K562 (cell line): Measurements from ENCODE around the gene THOC5. TPM values are rescaled to one million over a fixed set of nuclear protein-coding genes. Genes with fewer than 3 reads are reported as not detected.

ENCODE experiments used
- ATAC-seq: fragments of 200-7000 bp; cut with Tn5 transposase; 3 replicates; pipeline ENCODE4 v1.9.1; 2020; ENCODE audit warnings: moderate library complexity
- BruUV-seq: library from RNA; stranded (reverse); fragments of 400-500 nt; replicated peaks from 2 replicates; lab custom pipeline; 2021; lab: Mats Ljungman, UMichigan
- CTCF ChIA-PET: fragments of 300-600 bp; formaldehyde crosslinking; extraction: SDS; loops from one replicate; lab custom pipeline; 2021; ENCODE audit warnings: low intra/inter-chr PET ratio; lab: Yijun Ruan, JAX
- POLR2A ChIA-PET: fragments of 300-600, 350-650 bp; sonication (Branson Sonifier 250); formaldehyde crosslinking; extraction: SDS; loops from one replicate; lab custom pipeline; 2021; ENCODE audit warnings: antibody characterized with exemption, inconsistent platforms; lab: Yijun Ruan, JAX
- DNase-seq, 4 experiments: peaks; one replicate each; pipeline versions ENCODE4 v3.0.0 to v3.0.0-alpha.2; 2011 to 2018; ENCODE audit warnings: low spot score in 3 of 4, mixed read lengths in 3 of 4; ENCODE audit errors: extremely low read depth in 1 of 4
- FAIRE-seq: peaks from 2 replicates; lab custom pipeline; 2011; peaks lifted over from hg19 to GRCh38; lab: Jason Lieb, UNC
- H2AFZ ChIP-seq: 2 replicates; pipeline ENCODE4 v1.6.0; 2011; ENCODE audit warnings: low read depth, low read length, control low read depth, inconsistent platforms
- H3K27ac ChIP-seq: fragments of 200-600 bp; 3 replicates; pipeline ENCODE4 v1.8.0; 2011; ENCODE audit warnings: low read depth, mild to moderate bottlenecking, control low read depth, inconsistent platforms, low read length, moderate library complexity, mixed read lengths; ENCODE audit errors: extremely low read depth
- H3K27me3 ChIP-seq, 2 experiments: fragments of 300-600 bp in 1 of 2; 2 replicates in 1 of 2; 3 replicates in 1 of 2; pipeline versions ENCODE4 v1.6.0 to v1.8.0; 2011; ENCODE audit warnings: inconsistent platforms in 2 of 2, low read length in 2 of 2, mild to moderate bottlenecking in 1 of 2, mixed read lengths in 1 of 2, moderate library complexity in 1 of 2; ENCODE audit not compliant: control insufficient read depth in 2 of 2, insufficient read depth in 2 of 2
- H3K36me3 ChIP-seq: fragments of 300-600 bp; 3 replicates; pipeline ENCODE4 v1.8.0; 2011; ENCODE audit warnings: mild to moderate bottlenecking, low read length, inconsistent platforms; ENCODE audit not compliant: control insufficient read depth, insufficient read depth
- H3K4me1 ChIP-seq, 2 experiments: fragments of 200-600 bp in 1 of 2; replicated peaks in 1 of 2; 2 replicates in 1 of 2; 3 replicates in 1 of 2; pipeline versions ENCODE4 v1.5.1 to v1.8.0; 2011; ENCODE audit warnings: inconsistent platforms in 2 of 2, low read length in 2 of 2, mild to moderate bottlenecking in 1 of 2, mixed read lengths in 1 of 2, moderate library complexity in 1 of 2; ENCODE audit not compliant: control insufficient read depth in 2 of 2, insufficient read depth in 2 of 2
- H3K4me2 ChIP-seq: 2 replicates; pipeline ENCODE4 v1.6.1; 2011; ENCODE audit warnings: low read length, control low read depth, inconsistent platforms, mixed read lengths; ENCODE audit not compliant: insufficient read depth
- H3K4me3 ChIP-seq: fragments of 200-600 bp; sonication (generic), shearing (Covaris generic); 2 replicates; pipeline ENCODE4 v1.5.1; 2016; ENCODE audit warnings: control low read depth, inconsistent platforms
- H3K79me2 ChIP-seq: fragments of 200-600 bp; 3 replicates; pipeline ENCODE4 v1.8.0; 2011; ENCODE audit warnings: low read length, inconsistent platforms; ENCODE audit not compliant: control insufficient read depth, insufficient read depth
- H3K9ac ChIP-seq, 2 experiments: 2 replicates each; pipeline versions ENCODE4 v1.6.0 to v1.6.1; 2011; ENCODE audit warnings: low read depth in 2 of 2, low read length in 2 of 2, control low read depth in 1 of 2, inconsistent platforms in 1 of 2, mild to moderate bottlenecking in 1 of 2, mixed read lengths in 1 of 2; ENCODE audit not compliant: insufficient read depth in 1 of 2
- H3K9me1 ChIP-seq: one replicate; pipeline ENCODE4 v1.6.0; 2011; ENCODE audit warnings: inconsistent platforms, mild to moderate bottlenecking, low read length, moderate library complexity; ENCODE audit not compliant: control insufficient read depth, insufficient read depth
- H3K9me3 ChIP-seq: replicated peaks from 2 replicates; pipeline ENCODE4 v1.5.1; 2011; ENCODE audit warnings: low read depth, low read length, inconsistent platforms; ENCODE audit not compliant: control insufficient read depth, insufficient read depth
- H4K20me1 ChIP-seq: replicated peaks from 2 replicates; pipeline ENCODE4 v1.6.1; 2011; ENCODE audit warnings: low read length, inconsistent platforms, mixed read lengths; ENCODE audit not compliant: control insufficient read depth, insufficient read depth
- CHD4 ChIP-seq: fragments of 200-600 bp; sonication (generic); IDR thresholded peaks from 3 replicates; pipeline ENCODE4 v1.6.1; 2012; ENCODE audit warnings: low read depth, mild to moderate bottlenecking, mixed read lengths, low read length, inconsistent platforms; ENCODE audit not compliant: insufficient read depth, insufficient replicate concordance, poor library complexity, severe bottlenecking
- CREM ChIP-seq: IDR thresholded peaks from 2 replicates; pipeline ENCODE4 v1.6.1; 2014; ENCODE audit warnings: antibody characterized with exemption, low read depth
- EGR1 ChIP-seq: fragments of 450-650 bp; conservative IDR thresholded peaks from 2 replicates; pipeline ENCODE4 v1.6.1; 2017; ENCODE audit warnings: mild to moderate bottlenecking
- KLF6 ChIP-seq: fragments of 250-450 bp; sonication (Bioruptor Pico); IDR thresholded peaks from 2 replicates; pipeline ENCODE4 v1.4.0; 2020; ENCODE audit warnings: mild to moderate bottlenecking, moderate library complexity, borderline replicate concordance
- PCBP1 ChIP-seq: fragments of 200-400 bp; formaldehyde crosslinking; IDR thresholded peaks from 2 replicates; pipeline ENCODE4 v1.6.1; 2018; ENCODE audit warnings: mild to moderate bottlenecking, low read depth, low read length; ENCODE audit not compliant: poor library complexity, severe bottlenecking
- SMARCC2 ChIP-seq: fragments of 450-650 bp; IDR thresholded peaks from 2 replicates; pipeline ENCODE4 v1.6.1; 2017; ENCODE audit warnings: antibody characterized with exemption, moderate library complexity, mild to moderate bottlenecking, low read depth
- TEAD1 ChIP-seq, 2 experiments: fragments of 450-650 bp in 1 of 2; sonication (generic) in 1 of 2; formaldehyde crosslinking; IDR thresholded peaks; 2 replicates each; pipeline versions ENCODE4 v1.4.0 to v1.8.0; 2020 to 2022; ENCODE audit warnings: mild to moderate bottlenecking in 2 of 2, missing genetic modification reagents in 1 of 2
- ZNF780A ChIP-seq: fragments of 250-450 bp; sonication (Bioruptor Pico); IDR thresholded peaks from 2 replicates; pipeline ENCODE4 v1.5.0; 2021; ENCODE audit warnings: mild to moderate bottlenecking
- whole genome bisulfite sequencing: fragments of 100-300 bp; shearing (Covaris generic); methylation state at CpG from one replicate; pipeline ENCODE4 v1.1.6; 2016; ENCODE audit warnings: low coverage, mixed read lengths; ENCODE audit not compliant: insufficient coverage; ENCODE audit errors: missing lambda C conversion rate; 5-methylcytosine and 5-hydroxymethylcytosine counted together
- in situ Hi-C: fragments of 300-500 bp; cut with MboI; formaldehyde crosslinking; loops from 4 replicates; pipeline ENCODE4 v1.15.0; 2018; ENCODE audit warnings: inconsistent platforms, mixed read lengths
- intact Hi-C: fragments of 100-400 bp; cut with micrococcal nuclease; formaldehyde crosslinking; loops from 2 replicates; pipeline ENCODE4 v1.14.2; 2022
- polyA plus RNA-seq, 8 experiments: library from polyadenylated mRNA; depleted of rRNA in 4 of 8; stranded (reverse) in 5 of 8; unstranded in 3 of 8; fragments of >200 nt; fragmentation: Nextera tagmentation in 2 of 8; fragmentation: Illumina TruSeq in 1 of 8; extraction: Ambion mirVana in 2 of 8; extraction: Trizol in 1 of 8; gene quantifications; 2 replicates each; pipeline versions ENCODE4 v1.2.1 to v1.2.3, GENCODE V29; 2011 to 2014; ENCODE audit warnings: inconsistent platforms in 1 of 8, missing spikeins in 1 of 8
- total RNA-seq, 7 experiments: library from RNA; depleted of rRNA in 6 of 7; stranded (reverse); fragments of >200 nt in 6 of 7; fragmentation: Illumina TruSeq in 2 of 7; extraction: Trizol in 2 of 7; gene quantifications; 2 replicates each; pipeline versions ENCODE4 v1.2.1 to v1.2.3, GENCODE V29; 2011 to 2021; ENCODE audit warnings: low replicate concordance in 1 of 7
- TF ChIP-seq, protein P1 (sequence below): fragments of 250-450 bp; sonication (Bioruptor Pico); IDR thresholded peaks from 2 replicates; pipeline ENCODE4 v1.8.0; 2021; ENCODE audit warnings: moderate library complexity, mild to moderate bottlenecking, inconsistent platforms
- TF ChIP-seq, protein P2 (sequence below): fragments of 250-450 bp; sonication (Bioruptor Pico); IDR thresholded peaks from 2 replicates; pipeline ENCODE4 v1.4.0; 2020; ENCODE audit warnings: borderline replicate concordance
- TF ChIP-seq, protein P3 (sequence below): sonication (generic); formaldehyde crosslinking; IDR thresholded peaks from 2 replicates; pipeline ENCODE4 v1.8.0; 2022; ENCODE audit warnings: missing genetic modification reagents, mild to moderate bottlenecking, borderline replicate concordance
- TF ChIP-seq, protein P4 (sequence below): fragments of 450-650 bp; formaldehyde crosslinking; IDR thresholded peaks from 2 replicates; pipeline ENCODE4 v1.4.0; 2020; ENCODE audit warnings: mild to moderate bottlenecking

The THOC5 gene
- total and polyA plus RNA-seq, 9 of the 15 experiments (the other 6 are each of a cell fraction or from before 2014, with no cell fraction given), result 45.3 to 96.5 (median 51.4) TPM

DNA sequence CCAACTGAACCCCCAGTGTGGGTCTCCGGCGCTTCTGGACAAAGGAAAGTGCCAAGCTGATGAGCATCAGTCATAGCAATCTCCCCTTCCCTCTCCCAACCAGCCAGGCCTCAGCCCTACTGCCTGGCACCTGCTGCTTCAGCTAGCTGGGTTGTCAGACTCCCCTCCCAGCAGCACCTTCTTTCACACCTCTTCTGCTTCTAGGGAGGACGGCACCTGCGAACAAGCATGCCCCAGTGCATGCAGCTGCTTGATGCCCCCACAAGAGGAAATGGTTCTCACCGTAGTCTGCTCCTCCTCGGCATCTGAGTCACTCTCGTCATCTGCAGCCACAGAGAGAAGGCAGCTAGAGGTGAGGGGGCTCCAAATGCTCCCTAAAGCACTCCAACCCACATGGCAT lies 25.4 kb downstream of the THOC5 start:
- no peaks in the 10 kb centered on the region for H3K4me1 ChIP-seq
- no peaks in the 10 kb centered on the region for H4K20me1 ChIP-seq
- H3K9ac ChIP-seq, result no peak overlapping the region
- H3K27me3 ChIP-seq, result no peaks in the 10 kb centered on the region
- 98% methylated on average over 5 of the region's 7 CpGs for WGBS
- peaks cover 88% of the 10 kb centered on the region; the same call in 2 of the 3 replicates for H3K36me3 ChIP-seq
- TF ChIP-seq PCBP1 (no peak), EGR1 (no peak), SMARCC2 (no peak), ZNF780A (CRISPR knock-in tag) (no peak), TEAD1 (CRISPR knock-in tag; IDR thresholded peaks at IDR 0.05) (no peak), KLF6 (CRISPR knock-in tag) (no peak), CREM (no peak), CHD4 (no peak)
- TF ChIP-seq, protein P1, sequence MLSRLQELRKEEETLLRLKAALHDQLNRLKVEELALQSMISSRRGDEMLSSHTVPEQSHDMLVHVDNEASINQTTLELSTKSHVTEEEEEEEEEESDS (CRISPR knock-in tag), result no peak
- TF ChIP-seq, protein P2, sequence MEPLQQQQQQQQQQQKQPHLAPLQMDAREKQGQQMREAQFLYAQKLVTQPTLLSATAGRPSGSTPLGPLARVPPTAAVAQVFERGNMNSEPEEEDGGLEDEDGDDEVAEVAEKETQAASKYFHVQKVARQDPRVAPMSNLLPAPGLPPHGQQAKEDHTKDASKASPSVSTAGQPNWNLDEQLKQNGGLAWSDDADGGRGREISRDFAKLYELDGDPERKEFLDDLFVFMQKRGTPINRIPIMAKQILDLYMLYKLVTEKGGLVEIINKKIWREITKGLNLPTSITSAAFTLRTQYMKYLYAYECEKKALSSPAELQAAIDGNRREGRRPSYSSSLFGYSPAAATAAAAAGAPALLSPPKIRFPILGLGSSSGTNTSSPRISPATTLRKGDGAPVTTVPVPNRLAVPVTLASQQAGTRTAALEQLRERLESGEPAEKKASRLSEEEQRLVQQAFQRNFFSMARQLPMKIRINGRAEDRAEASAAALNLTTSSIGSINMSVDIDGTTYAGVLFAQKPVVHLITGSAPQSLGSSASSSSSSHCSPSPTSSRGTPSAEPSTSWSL (CRISPR knock-in tag), result no peak
- TF ChIP-seq, protein P3, sequence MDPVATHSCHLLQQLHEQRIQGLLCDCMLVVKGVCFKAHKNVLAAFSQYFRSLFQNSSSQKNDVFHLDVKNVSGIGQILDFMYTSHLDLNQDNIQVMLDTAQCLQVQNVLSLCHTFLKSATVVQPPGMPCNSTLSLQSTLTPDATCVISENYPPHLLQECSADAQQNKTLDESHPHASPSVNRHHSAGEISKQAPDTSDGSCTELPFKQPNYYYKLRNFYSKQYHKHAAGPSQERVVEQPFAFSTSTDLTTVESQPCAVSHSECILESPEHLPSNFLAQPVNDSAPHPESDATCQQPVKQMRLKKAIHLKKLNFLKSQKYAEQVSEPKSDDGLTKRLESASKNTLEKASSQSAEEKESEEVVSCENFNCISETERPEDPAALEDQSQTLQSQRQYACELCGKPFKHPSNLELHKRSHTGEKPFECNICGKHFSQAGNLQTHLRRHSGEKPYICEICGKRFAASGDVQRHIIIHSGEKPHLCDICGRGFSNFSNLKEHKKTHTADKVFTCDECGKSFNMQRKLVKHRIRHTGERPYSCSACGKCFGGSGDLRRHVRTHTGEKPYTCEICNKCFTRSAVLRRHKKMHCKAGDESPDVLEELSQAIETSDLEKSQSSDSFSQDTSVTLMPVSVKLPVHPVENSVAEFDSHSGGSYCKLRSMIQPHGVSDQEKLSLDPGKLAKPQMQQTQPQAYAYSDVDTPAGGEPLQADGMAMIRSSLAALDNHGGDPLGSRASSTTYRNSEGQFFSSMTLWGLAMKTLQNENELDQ (CRISPR knock-in tag), result no peak
- TF ChIP-seq, protein P4, sequence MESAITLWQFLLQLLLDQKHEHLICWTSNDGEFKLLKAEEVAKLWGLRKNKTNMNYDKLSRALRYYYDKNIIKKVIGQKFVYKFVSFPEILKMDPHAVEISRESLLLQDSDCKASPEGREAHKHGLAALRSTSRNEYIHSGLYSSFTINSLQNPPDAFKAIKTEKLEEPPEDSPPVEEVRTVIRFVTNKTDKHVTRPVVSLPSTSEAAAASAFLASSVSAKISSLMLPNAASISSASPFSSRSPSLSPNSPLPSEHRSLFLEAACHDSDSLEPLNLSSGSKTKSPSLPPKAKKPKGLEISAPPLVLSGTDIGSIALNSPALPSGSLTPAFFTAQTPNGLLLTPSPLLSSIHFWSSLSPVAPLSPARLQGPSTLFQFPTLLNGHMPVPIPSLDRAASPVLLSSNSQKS (CRISPR knock-in tag), result no peak
- ChIA-PET POLR2A (interaction anchor here (1.1 kb wide), 1 partner anchor 25 kb away, joined by 3 read pairs; no protein-coding TSS in a partner anchor), CTCF (no interaction called here)
- H3K9me3 ChIP-seq, result no peaks in the 10 kb centered on the region
- no peak overlapping the region for H3K4me3 ChIP-seq
- H3K27ac ChIP-seq, result no peak overlapping the region
- no peak overlapping the region for H3K4me2 ChIP-seq
- DNase-seq, result no peak
- in situ Hi-C loops (loop anchor here (10.0 kb wide), 1 partner anchor 133 kb away; no protein-coding TSS in a partner anchor), intact Hi-C loops (no loop called here)
- H2AFZ ChIP-seq, result no peak overlapping the region
- ATAC-seq, result no peak
- BruUV-seq, result no TSS peak
- no peaks in the 10 kb centered on the region for H3K79me2 ChIP-seq
- no peaks in the 10 kb centered on the region for H3K9me1 ChIP-seq
- FAIRE-seq, result no peak
